VCaP (cell line): Measurements from ENCODE around the gene CEP250.
"Not testable (repeated sequence)": the region's sequence is repeated elsewhere in the genome, so short reads cannot be mapped to it uniquely, and the experiment has no call there.

Source experiments
- H3K27ac ChIP-seq: fragments of 450-650 bp; 2 replicates; pipeline ENCODE4 v1.5.1; 2017
- CTCF ChIP-seq: fragments of 450-650 bp; conservative IDR thresholded peaks from 2 replicates; pipeline ENCODE4 v1.5.1; 2017; ENCODE audit warnings: mild to moderate bottlenecking, moderate library complexity

The CEP250 gene

GRCh38 chr20:35539756-35540212, 84.4 kb downstream of the CEP250 start:
- no peak for TF ChIP-seq CTCF
- no peak overlapping the region for H3K27ac ChIP-seq

- peak overlapping the region; percentile 79 for H3K27ac ChIP-seq
- TF ChIP-seq CTCF = no peak
These were observed 85.9 kb downstream of the CEP250 start for GRCh38 chr20:35541118-35541782.

GRCh38 chr20:35541783-35542662, 86.6 kb downstream of the CEP250 start, which contains the start of gene ERGIC3:
ERGIC3 (plus strand) TSS chr20:35542078; CDS start chr20:35542098, 20 bp downstream.
- peak within 1 kb of the TSS; percentile 79 for H3K27ac ChIP-seq
- no peak for TF ChIP-seq CTCF

GRCh38 chr20:35542990-35543389, 87.6 kb downstream of the CEP250 start:
- peak overlapping the region; percentile 79; the same call in 1 of the 2 replicates for H3K27ac ChIP-seq
- no peak for TF ChIP-seq CTCF

GRCh38 chr20:35544436-35544835, 89.0 kb downstream of the CEP250 start:
- no peak overlapping the region for H3K27ac ChIP-seq
- no peak for TF ChIP-seq CTCF

- not testable (repeated sequence) for H3K27ac ChIP-seq
These were observed 89.5 kb downstream of the CEP250 start for GRCh38 chr20:35544941-35545340.

GRCh38 chr20:35546127-35546526, 90.7 kb downstream of the CEP250 start:
- no peak overlapping the region for H3K27ac ChIP-seq
- no peak for TF ChIP-seq CTCF
